ENCODE data around the gene OR52E4.

The OR52E4 gene

DNA sequence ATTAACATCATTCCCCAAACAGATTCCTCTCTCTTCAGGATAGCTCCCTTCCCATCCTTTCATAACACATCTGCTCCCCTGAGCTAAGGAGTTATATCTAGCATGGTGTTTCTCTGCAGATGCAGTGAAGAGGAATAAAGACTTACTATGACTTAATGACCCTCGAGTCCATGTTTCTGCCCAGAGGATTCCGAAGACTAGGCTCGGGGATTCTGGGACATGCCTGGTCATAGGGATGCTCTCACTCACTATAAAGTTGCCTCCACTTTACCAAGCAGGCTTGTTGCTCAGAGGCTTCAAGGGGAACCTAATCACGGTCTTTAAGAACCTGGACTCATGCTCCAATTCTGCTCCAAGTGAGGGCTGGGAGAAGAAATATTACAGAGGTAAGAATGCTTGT is at the start of gene OR52E4:
OR52E4 (plus strand) TSS at position 301 of the 400 bp plus-strand sequence. CDS start 3,664 bp downstream, outside the sequence.
- no peak for DNase-seq (ENCODE audit: low read depth)

DNA sequence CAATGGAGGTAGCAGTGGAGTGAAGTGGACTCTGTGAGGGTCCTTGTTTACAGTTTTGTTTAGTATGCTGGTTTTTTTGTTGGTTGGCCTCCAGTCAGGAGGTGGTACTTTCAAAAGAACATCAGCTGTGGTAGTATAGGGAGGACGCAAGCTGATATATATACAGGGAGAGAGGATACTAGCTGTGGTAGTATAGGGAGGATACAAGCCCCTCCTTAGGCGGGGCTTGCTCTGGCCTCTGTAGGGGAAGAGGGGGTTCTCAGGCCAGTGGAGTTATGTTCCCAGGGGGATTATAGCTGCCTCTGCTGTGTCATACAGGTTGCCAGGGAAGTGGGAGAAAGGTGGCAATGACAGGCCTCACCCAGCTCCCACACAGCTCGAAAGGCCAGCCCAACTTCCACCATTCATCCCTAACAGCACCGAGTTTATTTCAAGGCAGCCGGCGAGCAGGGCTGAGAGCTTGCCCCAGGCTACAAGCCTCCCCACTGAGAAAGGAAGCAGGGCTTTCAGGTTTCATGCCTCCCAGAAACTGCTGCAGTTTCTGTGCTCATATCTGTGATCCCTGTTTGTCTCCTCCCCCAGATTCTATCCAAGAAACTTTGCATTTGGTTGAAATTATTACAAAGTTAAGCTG is 49.1 kb upstream of the OR52E4 start:
- DNase-seq (ENCODE audit: low read depth) = no peak

DNA sequence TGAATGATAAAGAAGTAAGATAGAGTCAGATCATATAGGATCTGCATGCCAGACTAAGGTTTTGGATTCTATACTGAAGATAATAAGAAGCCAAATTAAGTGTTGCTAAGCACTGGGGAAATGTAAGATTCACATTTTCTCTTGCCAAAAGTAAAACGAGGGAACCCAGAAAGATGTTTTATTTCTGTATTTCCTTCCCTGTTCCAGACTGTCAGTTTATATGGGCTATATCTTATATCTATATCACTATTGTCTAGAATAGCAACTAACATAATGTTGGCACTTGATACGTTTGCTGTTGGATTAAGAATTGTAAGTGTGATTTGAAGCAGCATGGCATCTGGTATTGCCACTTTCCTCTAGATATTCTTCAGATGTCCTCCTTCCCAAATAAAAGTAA is 47.0 kb upstream of the OR52E4 start:
- DNase-seq (ENCODE audit: low read depth) = no peak

DNA sequence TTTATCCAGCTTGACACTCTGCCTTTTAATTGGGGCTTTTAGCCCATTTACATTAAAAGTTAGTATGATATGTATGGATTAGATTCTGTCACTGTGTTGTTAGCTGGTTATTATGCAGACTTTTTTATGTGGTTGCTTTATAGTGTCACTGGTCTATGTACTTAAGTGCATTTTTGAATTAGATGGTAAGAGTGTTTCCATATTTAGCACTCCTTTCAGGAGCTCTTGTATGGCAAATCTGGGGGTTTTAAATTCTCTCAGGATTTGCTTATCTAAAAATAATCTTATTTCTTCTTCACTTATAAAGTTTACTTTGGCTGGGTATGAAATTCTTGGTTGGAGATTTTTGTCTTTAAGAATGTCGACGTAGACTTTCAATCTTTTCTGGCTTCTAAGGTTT is 42.7 kb upstream of the OR52E4 start:
- DNase-seq (ENCODE audit: low read depth) = no peak

DNA sequence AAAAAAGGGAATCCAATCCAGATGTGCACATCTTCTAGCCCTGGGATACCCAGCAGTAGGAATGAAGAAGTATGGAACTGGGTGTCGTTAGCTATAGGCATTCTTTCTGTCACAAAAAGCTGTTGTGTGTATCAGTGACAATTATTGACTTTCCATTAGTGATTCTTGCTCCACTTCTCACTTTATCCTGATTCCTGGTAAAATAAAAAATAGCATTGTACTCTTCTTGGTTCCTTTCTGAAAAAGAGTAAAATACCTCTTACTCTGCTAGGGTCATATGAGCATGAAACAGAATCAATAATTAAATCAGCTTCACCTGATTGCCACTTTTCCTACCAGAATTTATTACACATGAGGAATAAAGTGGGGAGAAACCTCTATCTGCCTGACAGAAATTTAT is 38.6 kb upstream of the OR52E4 start, which contains the start of gene OR52E6:
OR52E6 (minus strand) TSS at position 101 of the 400 bp plus-strand sequence; CDS start at position 101, 0 bp downstream.
- DNase-seq (ENCODE audit: low read depth) = no peak

DNA sequence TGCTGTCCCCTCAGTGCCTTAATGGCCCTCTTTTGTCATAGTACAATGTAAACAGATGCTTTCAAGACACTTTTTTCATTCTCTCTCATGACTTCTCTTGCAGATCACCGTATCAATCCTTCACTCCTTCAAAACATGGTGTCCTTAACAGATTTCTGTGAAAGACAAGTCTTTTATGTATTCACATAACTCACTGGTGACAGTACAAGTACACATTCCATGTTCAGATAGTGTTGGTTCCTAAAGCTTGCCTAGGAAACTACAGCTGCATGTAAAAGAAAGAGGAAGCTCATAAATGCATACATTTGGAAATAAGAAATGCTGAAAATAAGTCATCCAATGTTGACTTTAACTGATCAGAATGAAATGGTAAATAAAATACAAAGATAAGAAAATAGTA is 33.7 kb upstream of the OR52E4 start:
- DNase-seq (ENCODE audit: low read depth) = no peak

DNA sequence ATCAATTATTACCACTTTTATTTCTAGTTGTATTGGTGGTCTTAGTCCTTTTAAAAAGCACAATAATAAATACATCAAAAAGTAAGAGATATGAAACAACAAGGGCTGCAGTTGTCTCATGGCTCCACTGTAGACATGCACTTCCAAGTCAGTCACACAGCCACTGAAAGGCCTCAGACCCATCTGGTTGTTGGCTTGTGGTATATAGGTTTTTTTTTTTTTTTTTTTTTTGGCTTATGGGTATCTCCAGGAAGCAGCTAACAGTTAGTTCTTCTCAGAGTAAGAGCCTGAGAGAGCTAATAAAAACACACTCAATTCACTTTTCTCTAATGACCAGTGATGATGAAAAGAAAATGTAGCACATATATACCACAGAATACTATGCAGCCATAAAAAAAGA is 32.7 kb upstream of the OR52E4 start:
- DNase-seq (ENCODE audit: low read depth) = no peak

DNA sequence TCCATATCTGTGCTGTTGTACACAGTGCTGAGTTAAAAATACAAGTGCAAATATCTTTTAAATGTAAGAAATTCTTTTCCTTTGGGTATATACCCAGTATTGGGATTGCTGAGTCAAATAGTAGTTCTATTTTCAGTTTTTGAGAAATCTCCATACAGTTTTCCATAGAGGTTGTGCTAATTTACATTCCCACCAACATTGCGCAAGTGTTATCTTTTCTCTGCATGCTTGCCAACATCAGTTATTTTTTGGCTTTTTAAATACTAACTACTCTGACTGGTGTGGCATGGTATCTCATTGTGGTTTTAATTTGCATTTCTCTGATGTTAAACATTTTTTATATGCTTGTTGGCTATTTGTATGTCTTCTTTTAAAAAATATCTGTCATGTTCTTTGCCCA is 29.4 kb upstream of the OR52E4 start:
- no peak for DNase-seq (ENCODE audit: low read depth)

DNA sequence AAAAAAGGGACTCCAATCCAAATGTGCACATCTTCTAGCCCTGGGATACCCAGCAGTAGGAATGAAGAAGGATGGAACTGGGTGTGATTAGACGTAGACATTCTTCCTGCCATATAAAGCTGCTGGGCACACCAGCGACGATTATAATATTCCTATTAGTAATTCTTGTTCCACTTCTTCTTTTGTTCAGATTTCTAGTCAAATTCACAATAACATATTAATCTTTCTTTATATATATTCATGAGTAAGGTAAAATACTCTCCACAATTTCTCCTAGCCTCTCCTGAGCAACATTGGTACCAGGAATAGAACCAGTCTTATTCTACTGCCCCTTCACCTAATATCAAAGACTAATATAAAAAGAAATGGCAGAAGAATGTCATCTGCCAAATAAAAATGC is 22.8 kb upstream of the OR52E4 start, which contains the start of gene OR52E8:
OR52E8 (minus strand) TSS at position 101 of the 400 bp plus-strand sequence; CDS start at position 101, 0 bp downstream.
- DNase-seq (ENCODE audit: low read depth) = no peak

DNA sequence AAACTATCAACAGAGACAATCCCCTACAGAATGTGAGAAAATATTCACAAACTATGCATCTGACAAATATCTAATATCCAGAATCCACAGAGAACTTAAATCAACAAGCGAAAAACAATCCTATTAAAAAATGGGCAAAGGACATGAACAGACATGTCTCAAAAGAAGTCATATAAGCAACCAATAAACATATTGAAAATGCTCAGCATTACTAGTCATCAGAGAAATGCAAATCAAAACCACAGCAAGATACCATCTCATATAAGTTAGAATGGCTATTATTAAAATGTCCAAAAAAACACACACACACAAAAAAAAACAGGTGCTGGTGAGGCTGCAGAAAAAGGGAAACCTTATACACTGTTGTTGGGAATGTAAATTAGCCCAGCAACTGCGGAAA is 14.6 kb upstream of the OR52E4 start:
- no peak for DNase-seq (ENCODE audit: low read depth)

DNA sequence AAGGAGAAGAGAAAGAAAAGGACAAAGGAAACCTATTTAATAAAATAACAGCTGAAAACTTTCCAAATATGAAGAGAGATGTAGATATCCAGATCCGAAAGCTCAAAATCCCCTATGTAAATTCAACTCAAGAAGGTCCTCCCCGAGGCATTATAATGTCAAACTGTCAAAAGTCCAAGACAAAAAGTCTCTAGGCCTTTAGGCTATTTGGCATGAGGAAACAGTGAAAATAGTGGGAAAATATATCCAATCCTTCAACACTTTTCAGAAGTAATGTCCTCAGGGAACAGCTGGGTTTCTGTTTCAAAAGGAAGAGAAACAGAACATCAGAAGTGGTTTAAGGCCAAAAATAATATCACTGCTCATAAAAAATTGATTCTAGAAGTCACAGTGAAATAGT is 1.9 kb upstream of the OR52E4 start:
- no peak for DNase-seq (ENCODE audit: low read depth)

DNA sequence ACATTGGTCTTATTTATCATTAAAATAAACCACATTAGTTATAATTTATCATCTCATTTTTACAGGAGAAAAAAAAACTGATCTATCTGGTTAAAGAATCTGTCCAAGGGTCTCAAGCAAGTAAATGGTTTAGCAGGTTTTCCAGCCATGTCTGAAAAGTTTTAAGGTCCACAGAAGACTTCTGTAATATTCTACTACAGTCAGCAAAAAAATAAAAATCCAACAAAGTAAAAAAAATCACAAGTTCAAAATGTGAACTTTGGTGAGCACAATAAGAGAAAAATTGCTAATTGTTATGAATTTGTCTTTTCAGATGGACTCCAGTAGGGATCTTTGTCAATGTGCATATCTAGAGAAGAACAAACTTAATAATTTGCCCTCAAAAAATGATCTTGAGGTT is 1.3 kb downstream of the OR52E4 start:
- DNase-seq (ENCODE audit: low read depth) = no peak

DNA sequence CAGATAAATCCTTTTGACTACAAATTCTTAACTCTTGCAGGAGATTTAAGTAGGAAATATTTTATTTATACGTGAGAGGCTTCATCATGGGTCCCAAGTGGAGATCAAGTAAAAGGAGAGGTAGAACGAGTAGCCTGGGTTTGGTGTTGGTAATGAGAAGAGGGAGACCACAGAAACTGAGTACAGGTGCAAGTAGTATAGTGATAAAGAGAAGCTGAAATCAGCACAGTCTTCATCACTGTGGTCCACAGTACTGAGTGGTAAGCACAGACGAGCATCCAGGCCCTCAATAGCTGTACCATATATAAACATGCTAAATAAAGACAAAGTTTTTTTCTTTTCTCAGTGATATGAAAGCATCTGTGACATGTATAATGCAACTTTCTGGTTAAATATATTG is 6.7 kb downstream of the OR52E4 start:
- DNase-seq (ENCODE audit: low read depth) = no peak

DNA sequence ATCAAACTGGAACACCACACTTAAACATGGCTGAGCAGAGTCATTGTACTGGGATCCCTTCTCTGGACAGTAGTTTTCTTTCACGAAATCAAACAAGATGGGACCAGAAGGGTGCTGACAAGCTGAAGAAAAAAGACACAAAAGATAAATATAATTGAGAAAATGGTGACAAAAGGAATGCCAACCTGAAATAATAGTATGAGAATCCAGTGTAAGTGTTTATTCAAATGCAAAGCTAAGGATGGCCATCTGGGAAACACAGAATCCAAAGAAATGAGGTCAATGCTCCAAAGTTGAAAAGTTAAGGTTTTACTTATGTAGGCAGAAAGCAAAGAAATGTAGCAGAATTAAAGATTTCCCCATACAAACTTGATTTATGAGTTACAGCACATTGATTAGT is 7.2 kb downstream of the OR52E4 start:
- no peak for DNase-seq (ENCODE audit: low read depth)

DNA sequence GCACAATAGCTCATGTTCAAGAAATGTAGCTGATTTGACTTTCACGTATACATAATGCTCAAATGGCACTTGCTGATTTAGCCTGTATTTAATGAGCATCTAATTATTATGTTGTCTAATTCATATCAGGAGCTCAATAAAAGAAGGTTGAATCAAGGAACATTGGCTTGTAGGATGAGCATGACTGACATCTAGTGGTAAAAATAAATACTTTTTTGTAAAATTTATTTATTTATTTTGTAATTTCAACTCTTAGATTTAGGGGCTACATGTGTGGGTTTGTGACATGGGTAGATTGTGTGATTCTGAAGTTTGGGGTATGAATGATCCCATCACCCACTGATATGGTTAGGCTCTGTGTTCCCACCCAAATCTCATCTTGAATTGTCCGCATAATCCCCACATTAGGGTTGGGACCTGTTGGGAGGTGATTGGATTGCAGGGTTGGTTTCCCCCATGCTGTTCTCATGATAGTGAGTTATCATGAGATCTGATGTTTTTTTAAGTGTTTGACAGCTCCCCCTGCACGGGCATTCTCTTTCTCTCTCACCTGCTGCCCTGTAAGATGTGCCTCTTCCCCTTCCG is 10.9 kb downstream of the OR52E4 start:
- no peak for DNase-seq (ENCODE audit: low read depth)

DNA sequence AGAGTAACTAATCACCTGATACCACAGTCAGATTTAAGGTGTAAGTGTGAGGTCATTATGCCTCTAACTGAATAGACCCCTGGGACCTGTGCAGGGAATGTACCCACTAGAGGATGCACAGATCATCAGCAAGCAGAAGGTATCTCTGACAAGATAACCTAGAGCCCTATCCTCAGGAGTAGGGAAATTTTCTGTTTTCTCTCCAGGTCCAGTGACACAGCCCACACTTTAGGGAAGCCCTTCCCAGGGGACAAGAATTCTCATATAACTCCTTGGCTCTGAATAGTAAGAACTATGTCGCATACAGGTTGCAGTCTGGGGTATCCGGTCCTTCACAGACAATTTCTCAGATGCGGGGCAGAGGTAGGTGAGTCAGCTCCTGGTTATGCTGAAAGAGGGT is 12.5 kb downstream of the OR52E4 start, which contains the start of gene OR52E5:
OR52E5 (plus strand) TSS at position 301 of the 400 bp plus-strand sequence. CDS start 7,569 bp downstream, outside the sequence.
- DNase-seq (ENCODE audit: low read depth) = no peak

DNA sequence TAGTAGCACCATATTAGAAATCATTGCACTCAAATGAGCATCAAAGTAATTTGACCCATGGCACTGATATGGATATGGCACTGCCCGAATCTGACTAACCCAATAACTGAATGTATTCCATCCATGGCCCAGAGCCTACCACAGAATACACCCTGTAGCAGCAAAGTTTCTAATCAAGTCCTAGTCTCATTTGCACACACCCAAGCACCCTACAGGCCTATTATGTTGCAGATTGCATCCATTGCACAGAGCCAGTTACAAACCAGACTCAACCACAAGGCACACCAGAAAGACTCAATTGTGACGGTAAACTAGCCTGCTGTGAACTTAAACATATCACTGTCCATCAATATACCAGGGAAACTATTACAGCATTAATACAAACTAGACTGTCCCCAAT is 19.1 kb downstream of the OR52E4 start:
- no peak for DNase-seq (ENCODE audit: low read depth)

DNA sequence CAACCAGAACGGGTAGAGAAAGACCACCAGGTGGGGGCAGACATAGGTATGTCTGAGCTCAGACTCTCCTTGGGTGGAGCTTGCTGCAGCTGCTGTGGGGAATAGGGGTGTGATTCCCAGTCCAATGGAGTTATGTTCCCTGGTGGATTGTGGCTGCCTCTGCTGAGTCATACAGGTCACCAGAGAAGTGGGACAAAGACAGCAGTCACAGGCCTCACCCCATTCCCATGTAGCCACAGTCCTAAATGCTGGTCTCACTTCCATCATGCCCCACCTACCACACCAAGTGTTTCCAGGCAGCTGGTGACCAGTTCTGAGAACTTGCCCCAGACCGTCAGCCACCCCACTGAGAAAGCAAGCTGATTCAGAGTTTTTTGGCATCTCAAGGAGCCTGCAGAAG is 30.1 kb downstream of the OR52E4 start:
- no peak for DNase-seq (ENCODE audit: low read depth)

DNA sequence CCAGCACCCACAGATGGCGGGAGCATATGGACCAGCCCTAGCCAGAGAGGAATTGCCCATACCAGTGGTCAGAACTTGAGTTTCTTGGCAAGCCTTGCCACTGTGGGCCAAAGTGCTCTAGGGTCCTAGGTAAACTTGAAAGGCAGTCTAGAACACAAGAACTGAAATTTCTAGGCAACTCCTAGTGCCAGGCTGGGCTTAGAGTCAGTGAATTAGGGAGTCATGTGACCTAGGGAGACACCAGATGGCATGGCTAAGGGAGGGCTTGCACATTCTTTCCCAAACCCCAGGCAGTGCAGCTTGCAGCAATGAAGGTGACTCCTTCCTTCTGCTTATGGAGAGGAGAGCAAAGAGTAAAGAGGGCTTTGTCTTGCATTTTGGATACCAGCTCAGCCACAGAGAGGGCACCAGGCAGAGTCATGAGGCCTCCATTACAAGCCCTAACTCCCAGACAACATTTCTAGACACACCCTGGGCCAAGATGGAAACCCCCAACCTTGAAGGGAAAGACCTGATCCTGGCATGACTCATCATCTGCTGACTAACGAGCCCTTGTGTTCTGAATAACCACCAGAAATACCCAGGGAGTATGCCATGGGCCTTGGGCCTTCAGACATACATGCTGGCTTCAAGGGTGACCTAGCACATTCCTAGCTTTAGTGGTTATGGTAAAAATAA is 42.5 kb downstream of the OR52E4 start:
- DNase-seq (ENCODE audit: low read depth) = no peak

DNA sequence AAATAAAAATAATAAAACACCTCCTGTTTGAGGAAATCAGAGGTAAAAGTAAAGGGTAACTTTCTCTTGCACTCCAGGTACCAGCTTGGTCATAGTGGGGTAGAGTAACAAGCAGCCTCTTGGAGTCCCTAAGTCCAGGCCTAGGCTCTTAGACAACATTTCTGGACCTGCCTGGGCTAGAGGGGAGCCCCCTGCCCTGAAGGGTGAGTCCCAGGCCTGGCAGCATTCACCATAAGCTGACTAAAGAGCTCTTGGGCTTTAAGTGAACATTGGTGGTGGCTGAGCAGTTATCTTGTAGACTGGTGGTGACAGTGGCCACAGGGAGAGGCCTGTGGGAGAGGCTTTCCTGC is 43.0 kb downstream of the OR52E4 start:
- DNase-seq (ENCODE audit: low read depth) = no peak

DNA sequence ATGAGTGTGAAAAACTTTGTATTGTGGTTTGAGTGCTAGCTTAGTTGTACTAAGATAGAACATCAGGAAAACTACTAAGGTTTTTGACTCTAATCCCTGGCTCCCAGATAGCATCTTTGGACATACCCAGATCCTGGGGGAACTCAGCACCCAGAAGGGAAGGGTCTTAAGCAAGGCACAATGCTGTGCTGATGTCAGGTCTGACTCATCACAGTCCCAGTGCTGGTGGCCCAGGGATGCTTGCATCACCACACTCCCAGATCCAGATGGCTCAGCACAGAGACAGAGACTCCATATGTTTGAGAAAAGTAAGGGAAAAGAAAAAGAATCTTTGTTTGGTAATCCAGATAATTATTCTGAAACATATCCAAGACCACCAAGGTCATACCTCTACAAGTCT is 43.4 kb downstream of the OR52E4 start:
- no peak for DNase-seq (ENCODE audit: low read depth)

DNA sequence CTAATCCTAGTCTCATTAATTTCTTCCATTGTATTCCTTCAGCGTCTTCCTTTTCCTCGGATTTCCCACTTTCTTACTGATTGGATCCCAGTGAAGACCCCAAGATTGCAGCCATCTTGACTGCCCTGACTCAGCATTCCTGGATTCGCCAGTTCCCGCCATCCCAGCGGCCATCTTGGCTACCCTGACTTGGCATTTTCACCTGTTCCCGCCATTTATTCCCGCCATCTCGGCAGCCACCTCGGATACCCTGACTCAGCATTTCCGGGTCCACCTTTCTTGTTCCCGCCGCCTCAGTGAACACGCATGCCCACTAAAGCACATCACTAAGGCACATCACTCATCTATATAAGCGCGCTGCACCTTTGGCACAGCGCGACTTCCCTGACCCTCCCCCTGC is 47.8 kb downstream of the OR52E4 start:
- DNase-seq (ENCODE audit: low read depth) = no peak

DNA sequence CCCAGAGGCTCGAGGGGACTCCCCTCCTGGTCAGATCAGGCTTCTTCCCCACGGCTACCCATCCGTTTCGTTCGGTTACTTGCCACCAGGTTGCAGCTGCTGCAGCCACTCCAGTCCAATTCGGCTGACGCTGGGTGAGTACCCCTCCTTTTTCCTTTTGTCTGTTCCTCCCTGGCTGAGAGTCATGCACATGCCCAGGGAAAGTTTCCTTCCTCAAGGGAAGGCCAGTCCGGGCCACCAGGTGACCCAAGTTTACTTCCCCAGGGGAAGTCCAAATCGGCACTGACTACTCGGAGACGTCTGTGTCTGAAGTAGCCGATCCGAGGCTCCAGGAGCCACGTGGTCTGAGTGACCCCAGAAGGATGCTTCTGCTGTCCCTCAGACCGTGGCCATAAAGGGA is 48.4 kb downstream of the OR52E4 start:
- no peak for DNase-seq (ENCODE audit: low read depth)

All from stimulated activated CD4-positive, alpha-beta T cell treated with anti-CD3 and anti-CD28 coated beads, Interleukin-2, amount 100 ng/mL, for 4 hours (primary cell).